Upper lobe of left lung (tissue), 6 donors: ENCODE results near the gene TCN2. TPM values are rescaled to one million over a fixed set of nuclear protein-coding genes. Genes with fewer than 3 reads are reported as not detected.

Experiments used
- ATAC-seq, 2 donors: fragments of 200-7000 bp; cut with Tn5 transposase; one replicate each; pipeline ENCODE4 v1.9.1; 2022; ENCODE audit warnings: mild to moderate bottlenecking in 2 of 2, moderate library complexity in 2 of 2; ENCODE audit not compliant: low FRiP score in 2 of 2
- DNase-seq, 2 donors: peaks; one replicate each; pipeline ENCODE4 v3.0.0-alpha.2; 2019 to 2020
- H3K27ac ChIP-seq, 4 donors: fragments of 200-600 bp; sonication (generic); one replicate each; pipeline ENCODE4 v1.5.1; 2016 to 2019
- H3K27me3 ChIP-seq, 4 donors: fragments of 200-600 bp; sonication (generic); one replicate each; pipeline ENCODE4 v1.5.1; 2017 to 2019
- H3K36me3 ChIP-seq, 4 donors: fragments of 200-600 bp; sonication (generic); one replicate each; pipeline ENCODE4 v1.5.1; 2016 to 2019
- H3K4me1 ChIP-seq, 4 donors: fragments of 200-600 bp; sonication (generic); one replicate each; pipeline ENCODE4 v1.5.1; 2018 to 2019
- H3K4me3 ChIP-seq, 4 donors: fragments of 200-600 bp; sonication (generic); one replicate each; pipeline ENCODE4 v1.5.1; 2017 to 2019; ENCODE audit warnings: mild to moderate bottlenecking in 2 of 4, moderate library complexity in 1 of 4
- H3K9me3 ChIP-seq, 4 donors: fragments of 200-600 bp; sonication (generic); one replicate each; pipeline ENCODE4 v1.5.1; 2018 to 2019
- EP300 ChIP-seq, 4 donors: sonication (generic); formaldehyde crosslinking; IDR thresholded peaks; one replicate each; pipeline ENCODE4 v1.5.1; 2017; ENCODE audit warnings: antibody characterized with exemption in 4 of 4, control low read depth in 2 of 4
- POLR2A ChIP-seq, 4 donors: fragments of 450-650 bp; IDR thresholded peaks; one replicate each; pipeline ENCODE4 v1.5.1; 2016 to 2017; ENCODE audit warnings: antibody characterized with exemption in 4 of 4, mild to moderate bottlenecking in 2 of 4
- POLR2AphosphoS5 ChIP-seq, 2 donors: sonication (generic); formaldehyde crosslinking; IDR thresholded peaks; one replicate each; pipeline ENCODE4 v1.5.1; 2017; ENCODE audit warnings: antibody characterized with exemption in 2 of 2
- WGBS, 2 donors: methylation state at CpG; one replicate each; pipeline ENCODE4 v1.1.5; 2017 to 2018; 5-methylcytosine and 5-hydroxymethylcytosine counted together
- total RNA-seq, 6 donors: library from RNA; depleted of rRNA in 4 of 6; stranded (reverse); fragments of >200 nt in 4 of 6; gene quantifications; one replicate each; pipeline versions ENCODE4 v1.1.0 to v1.2.1, GENCODE V29; 2016 to 2021
- TF ChIP-seq, protein P1 (sequence below), 6 experiments: fragments of 450-650 bp in 4 of 6; fragments of 200-600 bp in 2 of 6; sonication (generic) in 2 of 6; IDR thresholded peaks; one replicate each; pipeline ENCODE4 v1.5.1; 2016 to 2019; ENCODE audit warnings: antibody characterized with exemption in 6 of 6
- donor health status: DM: no; HTN: no; CAD: no; lungs with moderate emphysema.
- donor health status: DM: no; HTN: yes; CAD: no; lungs with severe emphysema.

Gene TCN2
- total RNA-seq, 6 donors from 2014 or later = 40.2 to 87.1 (median 60.7) TPM

DNA sequence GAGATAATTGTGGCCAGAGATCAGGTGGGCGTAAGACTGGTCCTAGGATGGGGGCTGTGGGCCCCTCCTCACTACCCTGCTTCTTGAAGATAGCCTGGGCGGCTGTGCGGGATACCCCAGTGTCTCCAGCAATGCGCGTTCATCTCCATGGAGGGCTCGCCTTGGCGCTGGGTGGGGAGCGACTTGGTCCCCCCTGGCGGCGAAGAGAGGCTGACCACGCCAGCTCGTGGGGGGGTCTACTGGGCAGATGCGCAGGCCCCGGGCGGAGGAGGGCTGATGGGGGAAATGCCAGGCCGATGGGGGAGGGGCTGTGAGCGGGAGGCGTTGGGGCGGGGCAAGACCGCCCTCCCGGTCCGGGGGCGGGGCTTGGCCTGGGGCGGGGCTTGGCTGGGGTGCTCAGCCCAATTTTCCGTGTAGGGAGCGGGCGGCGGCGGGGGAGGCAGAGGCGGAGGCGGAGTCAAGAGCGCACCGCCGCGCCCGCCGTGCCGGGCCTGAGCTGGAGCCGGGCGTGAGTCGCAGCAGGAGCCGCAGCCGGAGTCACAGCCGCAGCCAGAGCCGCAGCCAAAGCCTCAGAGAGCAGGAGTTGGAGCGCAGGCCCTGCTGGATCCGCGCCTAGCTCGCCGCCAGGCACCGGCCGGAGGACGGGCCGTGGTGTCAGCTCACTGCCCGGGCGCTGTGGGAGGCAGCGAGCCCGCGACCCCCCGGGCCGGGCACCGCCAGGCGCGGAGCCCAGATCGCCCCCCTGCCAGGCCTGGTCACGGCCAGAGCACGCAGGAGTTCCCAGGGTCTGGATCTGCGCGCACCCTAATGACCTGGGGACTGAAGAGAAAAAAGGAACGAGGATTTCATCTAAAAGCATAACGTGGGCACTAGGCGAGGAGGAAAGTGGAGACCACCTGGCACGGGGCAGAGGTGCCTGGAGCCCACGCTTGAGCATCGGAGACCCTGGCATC, 28.6 kb downstream of the TCN2 start, which contains the start of gene SLC35E4:
Gene SLC35E4, plus strand, starts transcription at position 509 of the 953 bp plus-strand sequence. CDS start 670 bp downstream, outside the sequence.
- Histone ChIP-seq H3K4me3 (peak within 1 kb of the TSS; percentile 67 to 88 (median 70)), H3K36me3 (no peaks in the 10 kb centered on the region), H3K4me1 (peaks cover 28 to 42% (median 30%) of the 10 kb centered on the region in 4 donors), H3K27me3 (no peaks in the 10 kb centered on the region), H3K9me3 (no peaks in the 10 kb centered on the region), H3K27ac (peak within 1 kb of the TSS; percentile 86 to 95 (median 90))
- peak; percentile 95 to 96 for ATAC-seq
- TF ChIP-seq, protein P1, sequence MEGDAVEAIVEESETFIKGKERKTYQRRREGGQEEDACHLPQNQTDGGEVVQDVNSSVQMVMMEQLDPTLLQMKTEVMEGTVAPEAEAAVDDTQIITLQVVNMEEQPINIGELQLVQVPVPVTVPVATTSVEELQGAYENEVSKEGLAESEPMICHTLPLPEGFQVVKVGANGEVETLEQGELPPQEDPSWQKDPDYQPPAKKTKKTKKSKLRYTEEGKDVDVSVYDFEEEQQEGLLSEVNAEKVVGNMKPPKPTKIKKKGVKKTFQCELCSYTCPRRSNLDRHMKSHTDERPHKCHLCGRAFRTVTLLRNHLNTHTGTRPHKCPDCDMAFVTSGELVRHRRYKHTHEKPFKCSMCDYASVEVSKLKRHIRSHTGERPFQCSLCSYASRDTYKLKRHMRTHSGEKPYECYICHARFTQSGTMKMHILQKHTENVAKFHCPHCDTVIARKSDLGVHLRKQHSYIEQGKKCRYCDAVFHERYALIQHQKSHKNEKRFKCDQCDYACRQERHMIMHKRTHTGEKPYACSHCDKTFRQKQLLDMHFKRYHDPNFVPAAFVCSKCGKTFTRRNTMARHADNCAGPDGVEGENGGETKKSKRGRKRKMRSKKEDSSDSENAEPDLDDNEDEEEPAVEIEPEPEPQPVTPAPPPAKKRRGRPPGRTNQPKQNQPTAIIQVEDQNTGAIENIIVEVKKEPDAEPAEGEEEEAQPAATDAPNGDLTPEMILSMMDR (IDR thresholded peaks at IDR 0.05) = peak in 5 of 6 experiments; percentile 17 to 59 (median 33)
- TF ChIP-seq POLR2A (IDR thresholded peaks at IDR 0.05) = peak in 2 of 4 donors; percentile 53 to 76
- no peak for TF ChIP-seq EP300 (IDR thresholded peaks at IDR 0.05)
- TF ChIP-seq POLR2AphosphoS5 (IDR thresholded peaks at IDR 0.05) = peak; percentile 4 to 64
- peak; percentile 94 to 99 for DNase-seq
- WGBS, 2 donors = 2 to 3% methylated on average over 13 to 35 of the region's 75 CpGs

- 19 to 65% methylated on average over 7 to 19 of the region's 45 CpGs for WGBS, 2 donors
- H3K36me3 ChIP-seq = no peaks in the 10 kb centered on the region
- ATAC-seq = no peak
- peak overlapping the region; percentile 86 to 95 (median 90) for H3K27ac ChIP-seq
- no peaks in the 10 kb centered on the region for H3K27me3 ChIP-seq
- H3K4me3 ChIP-seq = peak overlapping the region; percentile 67 to 88 (median 70)
- H3K9me3 ChIP-seq = no peaks in the 10 kb centered on the region
- peak; percentile 23 to 85 for DNase-seq
- TF ChIP-seq POLR2AphosphoS5 (IDR thresholded peaks at IDR 0.05) (no peak), POLR2A (IDR thresholded peaks at IDR 0.05) (no peak), EP300 (IDR thresholded peaks at IDR 0.05) (no peak)
- TF ChIP-seq, protein P1 (IDR thresholded peaks at IDR 0.05) = no peak
- H3K4me1 ChIP-seq = peaks cover 28 to 42% (median 30%) of the 10 kb centered on the region in 4 donors
Observed at GRCh38 chr22:30636226-30637077, 29.5 kb downstream of the TCN2 start.

DNA sequence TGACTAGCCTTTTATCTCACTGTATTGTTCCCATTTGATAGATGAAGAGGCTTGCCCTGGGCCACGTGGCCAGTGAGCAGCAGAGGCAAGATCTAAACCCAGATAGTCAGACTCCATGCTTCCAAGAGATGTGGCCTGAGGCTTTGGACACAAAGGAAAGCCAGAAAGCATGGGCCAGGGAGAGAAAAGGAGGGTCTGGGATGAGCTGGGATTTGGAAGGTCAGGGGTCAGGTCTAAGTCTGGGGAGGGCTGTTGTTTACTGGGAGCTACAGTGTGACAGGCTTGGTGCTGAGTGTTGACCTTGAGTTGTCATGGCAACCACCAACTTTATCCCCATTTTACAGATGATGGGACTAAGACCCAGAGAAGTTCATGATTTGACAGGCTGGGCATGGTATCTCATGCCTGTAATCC, 30.7 kb downstream of the TCN2 start:
- Histone ChIP-seq H3K4me1 (peaks cover 28 to 42% (median 30%) of the 10 kb centered on the region in 4 donors), H3K27me3 (no peaks in the 10 kb centered on the region), H3K9me3 (no peaks in the 10 kb centered on the region), H3K4me3 (no peak overlapping the region), H3K36me3 (no peaks in the 10 kb centered on the region), H3K27ac (no peak overlapping the region)
- 79 to 100% methylated on average over 1 of the region's 1 CpG for WGBS, 2 donors
- TF ChIP-seq EP300 (IDR thresholded peaks at IDR 0.05) (no peak), POLR2AphosphoS5 (IDR thresholded peaks at IDR 0.05) (no peak), POLR2A (IDR thresholded peaks at IDR 0.05) (no peak)
- TF ChIP-seq, protein P1 (IDR thresholded peaks at IDR 0.05) = no peak
- ATAC-seq (no peak), DNase-seq (no peak)

DNA sequence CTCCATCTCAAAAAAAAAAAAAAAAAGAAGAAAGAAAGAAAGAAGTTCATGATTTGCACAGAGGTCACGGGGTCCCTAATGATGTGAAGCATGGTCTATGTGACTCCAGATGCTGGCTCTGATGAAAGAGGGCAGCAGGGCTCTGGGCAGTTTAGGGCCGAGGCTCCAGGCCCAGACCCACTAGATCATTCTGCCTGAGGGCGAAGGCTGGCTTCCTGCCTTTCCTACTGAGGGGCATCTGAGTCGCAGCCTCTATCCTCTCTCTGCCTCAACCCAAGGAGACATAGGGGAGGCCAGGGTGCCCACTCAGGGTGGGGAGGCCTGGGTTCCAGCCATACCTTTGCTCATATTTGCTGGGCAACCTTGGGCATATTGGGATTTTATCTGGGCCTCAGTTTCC, 33.4 kb downstream of the TCN2 start:
- no peak overlapping the region for H3K27ac ChIP-seq
- H3K4me1 ChIP-seq = peaks cover 18 to 28% (median 20%) of the 10 kb centered on the region in 4 donors
- WGBS, 2 donors = 94 to 100% methylated on average over 4 of the region's 4 CpGs
- no peak overlapping the region for H3K4me3 ChIP-seq
- no peaks in the 10 kb centered on the region for H3K36me3 ChIP-seq
- no peaks in the 10 kb centered on the region for H3K27me3 ChIP-seq
- no peaks in the 10 kb centered on the region for H3K9me3 ChIP-seq
- DNase-seq (no peak), ATAC-seq (no peak)
- TF ChIP-seq POLR2A (IDR thresholded peaks at IDR 0.05) (no peak), POLR2AphosphoS5 (IDR thresholded peaks at IDR 0.05) (no peak), EP300 (IDR thresholded peaks at IDR 0.05) (no peak)
- TF ChIP-seq, protein P1 (IDR thresholded peaks at IDR 0.05) = no peak
